ENCODE data around the gene LRRIQ1. TPM values are rescaled to one million over a fixed set of nuclear protein-coding genes. Genes with fewer than 3 reads are reported as not detected.

The LRRIQ1 gene
- total and polyA plus RNA-seq, 2 experiments from 2014 or later: 1.4 to 4.0 TPM

DNA sequence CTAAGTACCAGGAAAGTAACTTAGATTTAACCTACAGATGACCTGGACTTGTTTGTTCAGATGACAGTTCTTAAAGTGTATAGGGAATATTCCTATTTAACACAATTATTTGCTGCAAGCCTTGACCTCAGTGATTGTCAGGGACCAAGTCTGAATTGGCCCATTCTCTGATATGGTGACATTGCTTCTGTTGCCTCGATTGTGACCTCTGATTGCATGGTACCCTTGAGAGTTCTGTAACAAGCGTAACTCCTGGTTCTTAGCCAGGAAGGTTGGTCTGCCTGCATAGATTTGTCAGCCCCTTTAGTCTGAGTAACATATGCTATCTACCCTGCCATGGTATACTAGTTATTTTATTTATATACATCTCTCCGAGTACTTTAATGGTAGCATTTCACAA, 150.1 kb downstream of the LRRIQ1 start:
- no peak for DNase-seq (ENCODE audit: low spot score)
- Histone ChIP-seq H2AFZ (no peak overlapping the region), H3K9me2 (ENCODE audit: insufficient read depth) (no peaks in the 10 kb centered on the region), H3K4me1 (ENCODE audit: insufficient read depth) (no peaks in the 10 kb centered on the region), H3K27ac (ENCODE audit: low read depth) (no peak overlapping the region), H3K36me3 (ENCODE audit: insufficient read depth) (no peaks in the 10 kb centered on the region), H3K4me3 (no peak overlapping the region), H3F3A (replicated peaks; ENCODE audit: low read depth) (no peaks in the 10 kb centered on the region), H3K79me2 (replicated peaks; ENCODE audit: insufficient read depth) (no peaks in the 10 kb centered on the region), H4K20me1 (replicated peaks; ENCODE audit: insufficient read depth) (no peaks in the 10 kb centered on the region), H3K4me2 (no peak overlapping the region), H3K27me3 (ENCODE audit: insufficient read depth) (no peaks in the 10 kb centered on the region)
- Mint-ChIP-seq H3K4me1 (no peaks in the 10 kb centered on the region), H3K9me3 (no peaks in the 10 kb centered on the region), H3K4me3 (no peak overlapping the region), H3K27ac (no peak overlapping the region), H3K36me3 (ENCODE audit: low read depth) (no peaks in the 10 kb centered on the region), H3K27me3 (ENCODE audit: insufficient read depth, low read depth, poor library complexity) (no peaks in the 10 kb centered on the region)
- ATAC-seq: no peak
- TF ChIP-seq ZNF114 (CRISPR knock-in tag; IDR thresholded peaks at IDR 0.05) (no peak), ZNF462 (CRISPR knock-in tag; IDR thresholded peaks at IDR 0.05) (no peak), ZNF331 (CRISPR knock-in tag; IDR thresholded peaks at IDR 0.05; ENCODE audit: low read depth) (no peak), JUNB (IDR thresholded peaks at IDR 0.05; ENCODE audit: unreplicated experiment) (no peak), POLR2AphosphoS5 (IDR thresholded peaks at IDR 0.05; ENCODE audit: low read depth) (no peak), EZH2phosphoT487 (IDR thresholded peaks at IDR 0.05; ENCODE audit: unreplicated experiment) (no peak), CREB1 (CRISPR knock-in tag; IDR thresholded peaks at IDR 0.05; ENCODE audit: low read depth) (no peak), EZH2 (IDR thresholded peaks at IDR 0.05; ENCODE audit: low read depth, unreplicated experiment) (no peak), STAT1 (IDR thresholded peaks at IDR 0.05; ENCODE audit: unreplicated experiment) (no peak), CTCF (conservative IDR thresholded peaks at IDR 0.05; ENCODE audit: low read depth in 2 of 2) (no peak), ETS1 (IDR thresholded peaks at IDR 0.05) (no peak), NANOG (IDR thresholded peaks at IDR 0.05; ENCODE audit: borderline replicate concordance) (no peak)
- TF ChIP-seq, protein P1, sequence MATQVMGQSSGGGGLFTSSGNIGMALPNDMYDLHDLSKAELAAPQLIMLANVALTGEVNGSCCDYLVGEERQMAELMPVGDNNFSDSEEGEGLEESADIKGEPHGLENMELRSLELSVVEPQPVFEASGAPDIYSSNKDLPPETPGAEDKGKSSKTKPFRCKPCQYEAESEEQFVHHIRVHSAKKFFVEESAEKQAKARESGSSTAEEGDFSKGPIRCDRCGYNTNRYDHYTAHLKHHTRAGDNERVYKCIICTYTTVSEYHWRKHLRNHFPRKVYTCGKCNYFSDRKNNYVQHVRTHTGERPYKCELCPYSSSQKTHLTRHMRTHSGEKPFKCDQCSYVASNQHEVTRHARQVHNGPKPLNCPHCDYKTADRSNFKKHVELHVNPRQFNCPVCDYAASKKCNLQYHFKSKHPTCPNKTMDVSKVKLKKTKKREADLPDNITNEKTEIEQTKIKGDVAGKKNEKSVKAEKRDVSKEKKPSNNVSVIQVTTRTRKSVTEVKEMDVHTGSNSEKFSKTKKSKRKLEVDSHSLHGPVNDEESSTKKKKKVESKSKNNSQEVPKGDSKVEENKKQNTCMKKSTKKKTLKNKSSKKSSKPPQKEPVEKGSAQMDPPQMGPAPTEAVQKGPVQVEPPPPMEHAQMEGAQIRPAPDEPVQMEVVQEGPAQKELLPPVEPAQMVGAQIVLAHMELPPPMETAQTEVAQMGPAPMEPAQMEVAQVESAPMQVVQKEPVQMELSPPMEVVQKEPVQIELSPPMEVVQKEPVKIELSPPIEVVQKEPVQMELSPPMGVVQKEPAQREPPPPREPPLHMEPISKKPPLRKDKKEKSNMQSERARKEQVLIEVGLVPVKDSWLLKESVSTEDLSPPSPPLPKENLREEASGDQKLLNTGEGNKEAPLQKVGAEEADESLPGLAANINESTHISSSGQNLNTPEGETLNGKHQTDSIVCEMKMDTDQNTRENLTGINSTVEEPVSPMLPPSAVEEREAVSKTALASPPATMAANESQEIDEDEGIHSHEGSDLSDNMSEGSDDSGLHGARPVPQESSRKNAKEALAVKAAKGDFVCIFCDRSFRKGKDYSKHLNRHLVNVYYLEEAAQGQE (IDR thresholded peaks at IDR 0.05; ENCODE audit: unreplicated experiment): no peak

Data from GM23338 (cell line).